Ovary (tissue), 9 donors: ENCODE results near the gene PBRM1. TPM values are rescaled to one million over a fixed set of nuclear protein-coding genes. Genes with fewer than 3 reads are reported as not detected.

Source experiments
- DNase-seq, 5 donors: peaks; one replicate each; pipeline ENCODE4 v3.0.0-alpha.2; 2019 to 2020
- H3K27ac ChIP-seq, 2 donors: fragments of 200-600 bp; one replicate each; pipeline versions ENCODE4 v1.5.1 to v1.8.0; 2019 to 2022
- H3K27me3 ChIP-seq: fragments of 200-600 bp; one replicate; pipeline ENCODE4 v1.8.0; 2022
- H3K36me3 ChIP-seq: fragments of 200-600 bp; sonication (generic); one replicate; pipeline ENCODE4 v1.5.1; 2019
- H3K4me1 ChIP-seq: one replicate; pipeline ENCODE4 v1.8.1; 2013; ENCODE audit warnings: mild to moderate bottlenecking, moderate library complexity; ENCODE audit not compliant: insufficient read depth
- H3K4me3 ChIP-seq: fragments of 200-600 bp; sonication (generic); one replicate; pipeline ENCODE4 v1.5.1; 2017
- H3K9me3 ChIP-seq, 2 donors: fragments of 200-600 bp in 1 of 2; sonication (generic) in 1 of 2; one replicate each; pipeline versions ENCODE4 v1.5.1 to v1.8.1; 2013 to 2019; ENCODE audit warnings: mild to moderate bottlenecking in 1 of 2, moderate library complexity in 1 of 2
- CTCF ChIP-seq, 3 donors: fragments of 450-650 bp in 2 of 3; fragments of 200-600 bp in 1 of 3; IDR thresholded peaks; one replicate each; pipeline versions ENCODE4 v1.5.1 to v1.8.0; 2016 to 2022; ENCODE audit warnings: antibody characterized with exemption in 3 of 3, mild to moderate bottlenecking in 1 of 3
- EP300 ChIP-seq: sonication (generic); formaldehyde crosslinking; IDR thresholded peaks from one replicate; pipeline ENCODE4 v1.6.1; 2017; ENCODE audit warnings: antibody characterized with exemption
- POLR2A ChIP-seq: fragments of 450-650 bp; IDR thresholded peaks from one replicate; pipeline ENCODE4 v1.6.1; 2017; ENCODE audit warnings: antibody characterized with exemption, mild to moderate bottlenecking, moderate library complexity
- WGBS, 3 donors: extraction: QIAGEN DNeasy Blood & Tissue Kit in 1 of 3; methylation state at CpG; one replicate each; pipeline versions ENCODE4 v1.1.5 to v1.1.7; 2013 to 2017; 5-methylcytosine and 5-hydroxymethylcytosine counted together
- intact Hi-C, 4 donors: fragments of 100-400 bp; cut with DNase I; formaldehyde crosslinking; loops; one replicate each; pipeline versions ENCODE4 v1.11.0 to v1.15.1; 2022 to 2023
- polyA plus RNA-seq, 2 donors: library from polyadenylated mRNA; stranded (reverse); fragments of 200-250 nt in 1 of 2; fragments of 350-450 nt in 1 of 2; fragmentation: Illumina TruSeq in 1 of 2; extraction: RNeasy Lipid Tissue Mini Kit (QIAGEN cat#74804) in 1 of 2; gene quantifications; one replicate each; pipeline ENCODE4 v1.2.3, GENCODE V29; 2013 to 2014
- total RNA-seq, 7 donors: library from RNA; depleted of rRNA in 2 of 7; stranded (reverse); fragments of >200 nt in 2 of 7; fragmentation: NEBNext Ultra II Directional in 3 of 7; extraction: Animal tissue kit (Norgen Biotek cat#: 25700) in 3 of 7; gene quantifications; one replicate each; pipeline versions ENCODE4 v1.1.0 to v1.2.4, GENCODE V29; 2016 to 2023
- donor health status: DM: no; HTN: no; CAD: no; lungs with moderate emphysema.
- donor health status: DM: no; HTN: no; CAD: no.
- donor health status: Bipolar disorder and iron deficiency.
- donor health status: DM: yes; HTN: yes; CAD: no.
- donor health status: DM: no; HTN: no; CAD: no.
- donor health status: DM: yes; HTN: yes; CAD: no.

PBRM1 gene
- total and polyA plus RNA-seq, 9 donors = 19.8 to 95.7 (median 69.7) TPM

- intact Hi-C loops = no loop called here
- H3K27ac ChIP-seq = no peak overlapping the region
- H3K9me3 ChIP-seq = no peaks in the 10 kb centered on the region
- WGBS, 3 donors = 77 to 85% (median 80%) methylated on average over 10 of the region's 10 CpGs
- H3K4me1 ChIP-seq = no peaks in the 10 kb centered on the region
- TF ChIP-seq CTCF (IDR thresholded peaks at IDR 0.05) (no peak), POLR2A (no peak), EP300 (no peak)
- no peaks in the 10 kb centered on the region for H3K36me3 ChIP-seq
- no peak for DNase-seq
- H3K27me3 ChIP-seq = no peaks in the 10 kb centered on the region
- no peak overlapping the region for H3K4me3 ChIP-seq
Observed at GRCh38 chr3:52504977-52505376, 180.7 kb downstream of the PBRM1 start.

GRCh38 chr3:52503788-52504424, 181.8 kb downstream of the PBRM1 start:
- no peaks in the 10 kb centered on the region for H3K4me1 ChIP-seq
- intact Hi-C loops = no loop called here
- no peak overlapping the region for H3K27ac ChIP-seq
- no peaks in the 10 kb centered on the region for H3K9me3 ChIP-seq
- no peaks in the 10 kb centered on the region for H3K36me3 ChIP-seq
- H3K4me3 ChIP-seq = no peak overlapping the region
- TF ChIP-seq EP300 (no peak), POLR2A (no peak), CTCF (IDR thresholded peaks at IDR 0.05) (no peak)
- 50 to 66% (median 63%) methylated on average over 18 to 23 of the region's 23 CpGs for WGBS, 3 donors
- H3K27me3 ChIP-seq = no peaks in the 10 kb centered on the region
- DNase-seq = no peak

GRCh38 chr3:52502808-52503350, 182.8 kb downstream of the PBRM1 start:
- intact Hi-C loops = no loop called here
- 86 to 95% (median 93%) methylated on average over 9 to 11 of the region's 11 CpGs for WGBS, 3 donors
- TF ChIP-seq POLR2A (no peak), CTCF (IDR thresholded peaks at IDR 0.05) (no peak), EP300 (no peak)
- Histone ChIP-seq H3K27ac (no peak overlapping the region), H3K4me3 (no peak overlapping the region), H3K36me3 (no peaks in the 10 kb centered on the region), H3K27me3 (no peaks in the 10 kb centered on the region), H3K4me1 (no peaks in the 10 kb centered on the region), H3K9me3 (no peaks in the 10 kb centered on the region)
- DNase-seq = no peak

- H3K36me3 ChIP-seq = no peaks in the 10 kb centered on the region
- H3K4me1 ChIP-seq = no peaks in the 10 kb centered on the region
- no peak overlapping the region for H3K27ac ChIP-seq
- H3K27me3 ChIP-seq = no peaks in the 10 kb centered on the region
- intact Hi-C loops = no loop called here
- no peak for DNase-seq
- H3K9me3 ChIP-seq = no peaks in the 10 kb centered on the region
- TF ChIP-seq CTCF (IDR thresholded peaks at IDR 0.05) (no peak), POLR2A (no peak), EP300 (no peak)
- no peak overlapping the region for H3K4me3 ChIP-seq
- WGBS, 3 donors = 87 to 93% (median 89%) methylated on average over 9 to 11 of the region's 11 CpGs
Observed at GRCh38 chr3:52502001-52502400, 183.7 kb downstream of the PBRM1 start.
